Activated naive CD4-positive, alpha-beta T cell treated with anti-CD3 and anti-CD28 coated beads for 36 hours (primary cell): ENCODE results near the gene TFDP2. TPM values are rescaled to one million over a fixed set of nuclear protein-coding genes. Genes with fewer than 3 reads are reported as not detected.
"Not testable (repeated sequence)": the region's sequence is repeated elsewhere in the genome, so short reads cannot be mapped to it uniquely, and the experiment has no call there.

Source experiments
- CTCF ChIA-PET: fragments of 350-600 bp; sonication (Branson Sonifier 250); formaldehyde crosslinking; loops from one replicate; lab custom pipeline; 2021; ENCODE audit warnings: antibody characterized with exemption; lab: Charles Lee
- DNase-seq: peaks from one replicate; pipeline ENCODE4 v3.0.0-alpha.2; 2020
- H3K27ac Mint-ChIP-seq: one replicate; pipeline ENCODE4 v1.8.0; 2021; ENCODE audit warnings: mild to moderate bottlenecking, mixed read lengths
- H3K27me3 Mint-ChIP-seq: one replicate; pipeline ENCODE4 v1.8.0; 2021; ENCODE audit warnings: low read depth, mixed read lengths
- H3K36me3 Mint-ChIP-seq: one replicate; pipeline ENCODE4 v1.8.0; 2021; ENCODE audit warnings: low read depth, mixed read lengths
- H3K4me1 Mint-ChIP-seq: one replicate; pipeline ENCODE4 v1.8.0; 2021; ENCODE audit warnings: low read depth, mixed read lengths
- H3K4me3 Mint-ChIP-seq: one replicate; pipeline ENCODE4 v1.8.0; 2021; ENCODE audit warnings: mild to moderate bottlenecking, moderate library complexity, mixed read lengths
- H3K9me3 Mint-ChIP-seq: one replicate; pipeline ENCODE4 v1.8.0; 2021; ENCODE audit warnings: mixed read lengths
- intact Hi-C: fragments of 100-400 bp; cut with micrococcal nuclease; formaldehyde crosslinking; loops from one replicate; pipeline ENCODE4 v1.15.1; 2023
- total RNA-seq, 2 experiments: library from RNA; stranded (reverse); gene quantifications; one replicate each; pipeline ENCODE4 v1.2.3, GENCODE V29; 2021

Gene TFDP2
- total RNA-seq, 2 experiments from 2014 or later: 23.0 to 25.0 TPM

DNA sequence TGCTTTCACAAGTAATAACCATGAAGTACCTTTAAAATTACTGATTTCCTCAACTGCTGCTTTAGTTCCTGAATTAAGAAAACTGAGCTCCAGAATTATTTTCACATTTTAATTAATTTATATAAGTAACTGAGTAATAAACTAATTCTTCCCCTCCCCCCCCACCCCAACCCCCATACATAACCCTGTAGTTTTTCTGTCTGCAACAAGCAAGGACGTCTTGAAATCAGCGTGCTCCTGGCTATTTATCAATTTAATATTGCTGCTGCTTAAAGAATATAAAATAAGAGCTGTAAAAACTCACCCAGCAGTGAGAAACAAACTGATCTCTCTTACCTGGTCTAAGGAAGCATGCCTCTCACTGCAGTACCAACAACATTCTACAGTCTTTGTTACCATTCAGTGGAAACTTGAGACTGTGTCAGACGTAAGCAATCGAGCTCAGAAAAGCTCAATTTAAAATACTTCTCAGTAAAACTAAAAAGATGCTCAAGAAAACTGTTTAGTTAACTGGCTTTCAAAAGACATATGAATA, 121.0 kb downstream of the TFDP2 start:
- DNase-seq: peak; percentile 62
- Mint-ChIP-seq H3K4me3 (peak overlapping the region; percentile 80), H3K9me3 (no peaks in the 10 kb centered on the region), H3K4me1 (peaks cover 24% of the 10 kb centered on the region), H3K36me3 (no peaks in the 10 kb centered on the region), H3K27ac (peak overlapping the region; percentile 73), H3K27me3 (no peaks in the 10 kb centered on the region)
- CTCF ChIA-PET: interaction anchor here (0.6 to 1.5 kb wide), 3 partner anchors 10 to 292 kb away, joined by 3 to 5 read pairs (median 3); partner anchors contain the start of gene RNF7
- intact Hi-C loops: loop anchor here (1.0 to 5.0 kb wide), 4 partner anchors 8 to 973 kb away; partner anchors contain the start of genes ATR, U2SURP and XRN1

DNA sequence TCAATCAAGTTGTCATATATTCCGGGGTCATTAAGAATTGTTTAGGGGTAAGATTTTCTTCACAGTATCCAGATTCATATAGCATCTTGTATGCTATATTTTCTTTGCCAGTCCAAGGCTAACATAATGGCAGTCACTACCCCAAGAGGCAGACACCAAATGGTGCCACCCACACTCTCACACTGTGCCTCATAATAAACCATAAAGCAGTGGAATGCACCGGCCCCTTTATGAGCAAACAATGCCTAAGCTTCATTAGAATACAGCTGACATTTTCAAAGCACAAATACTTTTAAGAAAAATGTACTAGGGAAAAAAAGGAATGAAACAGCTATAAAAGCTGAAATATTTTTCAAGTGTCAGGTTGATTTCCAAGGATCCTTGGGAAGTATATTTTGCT, 121.6 kb downstream of the TFDP2 start:
- intact Hi-C loops: loop anchor here (1.0 to 5.0 kb wide), 8 partner anchors 7 to 974 kb away; partner anchors contain the start of genes ATP1B3, ATR, GK5 and RNF7
- Mint-ChIP-seq H3K4me1 (peaks cover 24% of the 10 kb centered on the region), H3K4me3 (peak overlapping the region; percentile 78), H3K27me3 (no peaks in the 10 kb centered on the region), H3K9me3 (no peaks in the 10 kb centered on the region), H3K36me3 (no peaks in the 10 kb centered on the region), H3K27ac (peak overlapping the region; percentile 50)
- CTCF ChIA-PET: interaction anchor here (0.6 to 1.5 kb wide), 3 partner anchors 10 to 291 kb away, joined by 3 to 5 read pairs (median 3); partner anchors contain the start of gene RNF7
- peak; percentile 73 for DNase-seq

DNA sequence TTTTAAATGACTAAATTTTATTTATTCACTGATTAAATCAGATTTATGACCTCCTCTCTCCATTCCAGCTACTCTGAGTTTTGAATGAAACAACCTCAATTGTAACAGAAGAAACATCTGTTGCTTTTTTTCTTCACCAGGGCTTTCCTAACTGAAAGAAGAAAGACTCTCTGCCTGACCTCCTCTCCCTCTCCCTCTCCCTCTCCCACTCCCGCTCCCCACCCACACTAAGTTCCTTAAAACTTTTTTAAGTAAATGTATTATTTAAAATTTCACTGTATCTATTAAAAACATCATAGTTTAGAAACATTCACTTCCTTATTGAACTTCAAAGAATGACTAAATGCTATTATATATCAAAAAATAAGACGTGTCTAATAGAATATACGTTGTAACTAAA, 122.0 kb downstream of the TFDP2 start:
- DNase-seq: no peak
- no peaks in the 10 kb centered on the region for H3K9me3 Mint-ChIP-seq
- intact Hi-C loops: loop anchor here (1.0 to 5.0 kb wide), 6 partner anchors 122 to 550 kb away; partner anchors contain the start of genes ATP1B3, ATR, GK5 and RNF7
- peak overlapping the region; percentile 78 for H3K4me3 Mint-ChIP-seq
- H3K36me3 Mint-ChIP-seq: no peaks in the 10 kb centered on the region
- H3K4me1 Mint-ChIP-seq: peaks cover 28% of the 10 kb centered on the region
- CTCF ChIA-PET: interaction anchor here (0.9 to 1.5 kb wide), 2 partner anchors 9 to 289 kb away, joined by 3 to 5 read pairs; partner anchors contain the start of gene RNF7
- H3K27ac Mint-ChIP-seq: no peak overlapping the region
- no peaks in the 10 kb centered on the region for H3K27me3 Mint-ChIP-seq

DNA sequence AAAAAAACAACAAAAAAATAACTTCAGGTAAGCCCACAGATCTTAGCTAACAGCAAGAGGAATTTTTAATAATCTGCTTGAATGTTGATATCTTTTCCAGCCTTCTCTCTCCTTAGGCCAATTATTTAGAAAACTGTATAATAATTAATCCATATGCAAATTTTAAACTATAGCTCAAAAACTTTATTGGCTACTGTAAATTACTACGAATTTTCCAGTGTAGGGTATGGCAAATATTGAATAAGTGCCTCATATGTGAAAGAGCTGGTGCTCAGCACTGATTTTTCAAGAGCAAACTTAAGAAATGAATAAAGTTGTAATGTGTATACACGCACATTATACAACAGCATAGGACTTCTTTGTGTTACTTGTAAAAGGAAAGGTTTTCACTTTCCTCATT, 123.0 kb downstream of the TFDP2 start:
- H3K36me3 Mint-ChIP-seq: no peaks in the 10 kb centered on the region
- CTCF ChIA-PET: interaction anchor here (0.7 to 1.0 kb wide), 2 partner anchors 9 to 355 kb away, joined by 3 to 4 read pairs; no protein-coding TSS in a partner anchor
- intact Hi-C loops: loop anchor here (2.0 to 5.0 kb wide), 3 partner anchors 122 to 551 kb away; partner anchors contain the start of genes ATR, TFDP2 and XRN1
- H3K4me1 Mint-ChIP-seq: peaks cover 33% of the 10 kb centered on the region
- H3K27me3 Mint-ChIP-seq: no peaks in the 10 kb centered on the region
- H3K4me3 Mint-ChIP-seq: no peak overlapping the region
- no peaks in the 10 kb centered on the region for H3K9me3 Mint-ChIP-seq
- no peak for DNase-seq
- H3K27ac Mint-ChIP-seq: no peak overlapping the region

DNA sequence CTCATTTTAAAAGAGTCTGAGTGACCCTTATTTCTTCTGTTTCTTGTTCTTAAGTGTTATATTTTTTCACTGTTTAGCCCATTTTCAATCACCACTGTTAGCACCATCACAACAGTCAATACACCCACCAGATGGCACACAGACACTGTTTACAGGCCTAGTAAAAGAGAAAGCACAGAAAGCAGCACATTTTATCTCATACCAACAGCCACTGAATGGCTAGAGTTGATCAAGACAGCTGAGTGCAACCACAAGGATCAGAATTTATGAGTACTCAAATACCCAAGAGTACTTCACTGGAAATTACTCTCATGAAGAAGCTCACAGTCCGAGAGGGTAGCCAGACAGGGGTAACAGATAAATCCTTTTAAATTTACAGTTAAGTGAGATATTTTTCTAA, 127.0 kb downstream of the TFDP2 start:
- no peak overlapping the region for H3K4me3 Mint-ChIP-seq
- CTCF ChIA-PET: interaction anchor here (0.7 kb wide), 1 partner anchor 568 kb away, joined by 3 read pairs; no protein-coding TSS in a partner anchor
- H3K27ac Mint-ChIP-seq: no peak overlapping the region
- intact Hi-C loops: loop anchor here (1.0 kb wide), 1 partner anchor 258 kb away; no protein-coding TSS in a partner anchor
- H3K9me3 Mint-ChIP-seq: no peaks in the 10 kb centered on the region
- DNase-seq: peak; percentile 39
- no peaks in the 10 kb centered on the region for H3K27me3 Mint-ChIP-seq
- H3K36me3 Mint-ChIP-seq: no peaks in the 10 kb centered on the region
- peaks cover 32% of the 10 kb centered on the region for H3K4me1 Mint-ChIP-seq

DNA sequence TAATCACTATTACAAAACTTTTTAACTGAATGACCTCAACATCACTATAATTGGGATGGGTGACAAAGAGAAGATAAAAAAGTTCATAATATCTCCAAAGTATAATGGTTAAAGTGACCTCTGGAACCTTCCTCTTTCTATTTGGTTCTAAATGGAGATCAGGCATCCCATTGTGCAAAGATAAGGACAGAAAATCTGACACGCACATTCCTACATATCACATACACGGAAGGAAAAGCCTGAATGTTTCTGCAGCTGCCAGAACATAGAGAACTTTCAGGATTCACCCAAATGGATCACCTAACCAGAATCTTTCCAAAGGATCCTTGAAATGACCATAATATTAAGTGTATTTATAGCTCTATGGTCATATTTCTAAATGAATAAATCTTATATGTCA, 128.2 kb downstream of the TFDP2 start:
- CTCF ChIA-PET: no interaction called here
- H3K27me3 Mint-ChIP-seq: no peaks in the 10 kb centered on the region
- H3K4me3 Mint-ChIP-seq: no peak overlapping the region
- no peak overlapping the region for H3K27ac Mint-ChIP-seq
- DNase-seq: no peak
- no peaks in the 10 kb centered on the region for H3K36me3 Mint-ChIP-seq
- no peaks in the 10 kb centered on the region for H3K9me3 Mint-ChIP-seq
- H3K4me1 Mint-ChIP-seq: peaks cover 25% of the 10 kb centered on the region
- intact Hi-C loops: no loop called here

DNA sequence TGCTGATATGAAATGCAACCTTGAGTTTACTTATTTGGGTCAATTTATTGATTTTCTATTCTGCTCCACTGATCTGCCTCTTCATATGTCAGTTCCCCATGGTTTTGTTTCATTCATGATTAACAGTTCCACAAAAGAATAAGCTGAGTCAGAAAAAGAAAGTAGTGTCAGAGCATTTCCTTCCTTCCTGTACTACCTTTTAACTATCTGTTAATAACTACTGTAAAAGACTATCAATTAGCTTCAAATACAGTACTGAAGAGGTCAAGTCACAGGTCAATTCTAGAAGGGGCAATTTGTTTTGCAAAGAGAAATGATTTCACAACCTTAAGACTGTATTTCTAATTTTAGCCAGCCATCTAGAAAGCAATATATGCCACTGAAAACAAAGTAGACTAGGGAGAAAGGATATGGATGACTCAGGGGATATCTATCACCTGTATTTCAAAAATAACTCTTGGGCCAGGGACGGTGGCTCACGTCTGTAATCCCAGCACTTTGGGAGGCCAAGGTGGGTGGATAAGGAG, 129.5 kb downstream of the TFDP2 start:
- no peaks in the 10 kb centered on the region for H3K27me3 Mint-ChIP-seq
- no peaks in the 10 kb centered on the region for H3K36me3 Mint-ChIP-seq
- DNase-seq: no peak
- H3K9me3 Mint-ChIP-seq: no peaks in the 10 kb centered on the region
- CTCF ChIA-PET: no interaction called here
- H3K27ac Mint-ChIP-seq: no peak overlapping the region
- no peak overlapping the region for H3K4me3 Mint-ChIP-seq
- H3K4me1 Mint-ChIP-seq: peaks cover 19% of the 10 kb centered on the region
- intact Hi-C loops: loop anchor here (1.0 kb wide), 1 partner anchor 8 kb away; no protein-coding TSS in a partner anchor

DNA sequence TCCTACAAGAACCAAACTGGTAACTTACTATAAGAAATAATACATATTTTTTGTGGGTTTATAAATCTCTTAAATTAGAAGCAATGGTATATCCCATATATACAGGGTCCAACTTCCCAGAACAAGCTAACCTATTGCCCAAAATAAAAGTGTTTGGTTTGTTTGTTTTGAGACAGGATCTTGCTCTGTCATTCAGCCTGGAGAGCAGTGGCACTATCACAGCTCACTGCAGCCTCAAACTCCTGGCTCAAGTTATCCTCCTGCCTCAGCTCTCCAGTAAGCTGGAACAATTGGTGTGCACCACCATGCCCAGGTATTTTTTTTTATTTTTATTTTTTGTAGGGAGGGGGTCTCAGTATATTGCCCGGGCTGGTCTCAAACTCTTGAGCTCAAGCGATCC, 135.4 kb downstream of the TFDP2 start:
- H3K27ac Mint-ChIP-seq: no peak overlapping the region
- H3K9me3 Mint-ChIP-seq: no peaks in the 10 kb centered on the region
- no peaks in the 10 kb centered on the region for H3K27me3 Mint-ChIP-seq
- no peaks in the 10 kb centered on the region for H3K4me1 Mint-ChIP-seq
- no peaks in the 10 kb centered on the region for H3K36me3 Mint-ChIP-seq
- CTCF ChIA-PET: no interaction called here
- no peak for DNase-seq
- intact Hi-C loops: no loop called here
- no peak overlapping the region for H3K4me3 Mint-ChIP-seq

DNA sequence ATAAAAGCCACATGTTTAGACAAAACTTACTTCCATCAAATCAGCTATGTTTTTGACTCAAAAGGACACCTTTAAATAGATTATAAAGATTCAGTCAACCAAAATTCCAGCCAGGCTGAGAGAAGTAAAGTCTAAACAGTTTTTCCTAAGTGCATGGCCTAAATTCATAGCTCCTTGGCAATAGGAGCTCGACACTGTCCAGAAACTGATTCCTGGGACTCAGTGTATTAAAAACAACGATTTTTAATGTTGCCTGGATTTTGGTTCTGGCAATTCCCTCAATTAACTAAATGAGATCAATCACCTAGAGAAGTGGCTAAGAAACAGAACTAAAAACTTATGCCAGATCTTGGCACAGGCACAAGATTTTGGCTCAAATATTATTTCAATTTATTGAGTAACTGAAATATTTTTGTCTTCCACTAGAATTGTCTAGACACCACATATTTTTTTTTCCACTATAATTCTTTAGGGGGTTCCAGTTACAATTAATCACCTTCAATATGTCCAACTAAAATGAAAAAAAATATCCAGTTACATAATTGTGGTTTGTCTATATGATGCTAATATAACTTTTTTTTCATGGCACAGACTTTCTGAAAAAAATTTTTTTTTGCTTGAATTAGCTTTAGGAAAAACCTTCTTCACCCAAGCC, 135.9 kb downstream of the TFDP2 start:
- no peak for DNase-seq
- H3K27me3 Mint-ChIP-seq: no peaks in the 10 kb centered on the region
- H3K4me3 Mint-ChIP-seq: no peak overlapping the region
- intact Hi-C loops: no loop called here
- no peaks in the 10 kb centered on the region for H3K36me3 Mint-ChIP-seq
- CTCF ChIA-PET: no interaction called here
- H3K4me1 Mint-ChIP-seq: no peaks in the 10 kb centered on the region
- H3K27ac Mint-ChIP-seq: no peak overlapping the region
- H3K9me3 Mint-ChIP-seq: no peaks in the 10 kb centered on the region

DNA sequence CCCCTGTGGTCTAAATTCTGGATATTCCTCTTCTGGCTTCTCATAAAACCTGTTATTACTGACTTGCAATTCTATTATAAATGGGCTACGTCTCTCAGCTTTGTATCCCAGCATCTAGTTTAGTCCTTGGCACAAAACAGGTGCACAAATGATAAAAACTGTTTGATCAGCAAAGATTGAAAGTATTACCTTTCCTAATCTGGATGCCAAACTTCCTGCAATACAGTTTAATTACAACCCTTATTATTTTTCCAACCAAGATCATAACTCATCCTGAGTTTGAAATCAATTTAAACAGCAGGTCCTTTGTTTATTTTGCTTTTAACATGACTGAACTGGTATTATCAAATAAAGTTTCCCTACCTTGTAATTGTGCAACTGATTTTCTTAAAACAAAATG, 140.3 kb downstream of the TFDP2 start:
- no peak overlapping the region for H3K27ac Mint-ChIP-seq
- no peak overlapping the region for H3K4me3 Mint-ChIP-seq
- H3K9me3 Mint-ChIP-seq: no peaks in the 10 kb centered on the region
- H3K4me1 Mint-ChIP-seq: no peaks in the 10 kb centered on the region
- CTCF ChIA-PET: no interaction called here
- no peak for DNase-seq
- no peaks in the 10 kb centered on the region for H3K27me3 Mint-ChIP-seq
- H3K36me3 Mint-ChIP-seq: no peaks in the 10 kb centered on the region
- intact Hi-C loops: no loop called here

DNA sequence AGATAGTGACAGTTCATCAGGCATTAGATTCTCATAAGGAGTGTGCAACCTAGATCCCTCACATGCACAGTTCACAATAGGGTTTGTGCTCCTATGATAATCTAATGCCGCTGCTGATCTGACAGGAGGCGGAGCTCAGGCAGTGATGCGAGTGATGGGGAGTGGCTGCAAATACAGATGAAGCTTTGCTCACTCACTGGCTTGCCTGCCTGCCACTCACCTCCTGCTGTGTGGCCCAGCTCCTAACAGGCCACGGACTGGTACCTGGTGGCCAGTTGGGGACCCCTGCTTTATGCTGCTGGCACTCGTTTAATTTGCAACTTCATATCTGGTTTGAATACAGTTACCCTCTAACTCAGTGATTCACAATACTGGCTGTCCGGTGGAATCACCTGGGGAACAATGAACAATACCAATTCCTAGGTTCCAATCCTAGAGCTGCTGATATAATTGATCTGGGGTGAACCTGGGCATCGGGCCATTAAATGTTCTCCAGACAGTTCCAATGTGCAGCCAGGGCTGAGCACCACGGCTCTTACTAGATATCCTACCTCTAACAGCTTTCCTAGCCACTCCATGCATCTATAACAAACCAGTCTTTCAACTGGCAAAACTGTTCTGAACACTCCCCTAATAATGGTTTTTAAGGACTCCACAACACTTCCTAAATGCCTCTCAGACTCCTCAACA, 141.5 kb downstream of the TFDP2 start:
- Mint-ChIP-seq H3K4me3 (no peak overlapping the region), H3K27me3 (no peaks in the 10 kb centered on the region), H3K36me3 (no peaks in the 10 kb centered on the region), H3K9me3 (no peaks in the 10 kb centered on the region), H3K27ac (no peak overlapping the region), H3K4me1 (no peaks in the 10 kb centered on the region)
- no peak for DNase-seq
- CTCF ChIA-PET: no interaction called here
- intact Hi-C loops: no loop called here

DNA sequence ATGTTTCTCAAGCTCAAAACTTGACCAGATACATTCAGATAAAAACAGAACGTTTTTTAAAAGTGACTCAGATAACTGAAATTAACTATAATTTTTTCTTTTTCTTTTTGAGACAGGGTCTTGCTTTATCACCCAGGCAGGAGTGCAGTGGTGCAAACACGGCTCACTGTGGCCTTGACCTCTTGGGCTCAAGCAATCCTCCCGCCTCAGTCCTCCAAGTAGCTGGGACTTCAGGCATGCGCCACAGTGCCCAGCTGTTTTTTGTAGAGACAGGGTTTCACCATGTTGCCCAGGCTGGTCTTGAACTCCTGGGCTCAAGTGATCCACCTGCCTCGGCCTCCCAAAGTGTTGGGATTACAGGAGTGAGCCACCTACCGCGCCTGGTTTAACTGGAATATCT, 144.4 kb downstream of the TFDP2 start:
- H3K4me1 Mint-ChIP-seq, CTCF ChIA-PET, H3K4me3 Mint-ChIP-seq, DNase-seq, H3K27me3 Mint-ChIP-seq, H3K9me3 Mint-ChIP-seq, H3K27ac Mint-ChIP-seq, H3K36me3 Mint-ChIP-seq, intact Hi-C loops: not testable (repeated sequence)
